Thyroid gland (tissue), 4 donors: ENCODE results near the gene OR1F1. TPM values are rescaled to one million over a fixed set of nuclear protein-coding genes. Genes with fewer than 3 reads are reported as not detected.

Experiments
- DNase-seq, 2 donors: peaks; one replicate each; pipeline ENCODE4 v3.0.0-alpha.2; 2019
- H3K27ac ChIP-seq, 3 donors: fragments of 200-600 bp; sonication (generic); 1 replicate in 2 of 3; 2 replicates in 1 of 3; pipeline ENCODE4 v1.5.1; 2016 to 2019; ENCODE audit warnings: mild to moderate bottlenecking in 1 of 3, moderate library complexity in 1 of 3
- H3K27me3 ChIP-seq: fragments of 200-600 bp; sonication (generic); one replicate; pipeline ENCODE4 v1.5.1; 2019
- H3K36me3 ChIP-seq, 2 donors: fragments of 200-600 bp; sonication (generic); one replicate each; pipeline ENCODE4 v1.5.1; 2016 to 2019
- H3K4me1 ChIP-seq, 2 donors: fragments of 200-600 bp; sonication (generic); one replicate each; pipeline ENCODE4 v1.5.1; 2017 to 2019
- H3K4me3 ChIP-seq, 3 donors: fragments of 200-600 bp; sonication (generic); replicated peaks in 1 of 3; 1 replicate in 2 of 3; 2 replicates in 1 of 3; pipeline ENCODE4 v1.5.1; 2016; ENCODE audit warnings: mild to moderate bottlenecking in 1 of 3
- H3K9me3 ChIP-seq: fragments of 200-600 bp; sonication (generic); one replicate; pipeline ENCODE4 v1.5.1; 2017
- POLR2A ChIP-seq, 2 donors: fragments of 450-650 bp; IDR thresholded peaks; one replicate each; pipeline ENCODE4 v1.6.1; 2017; ENCODE audit warnings: antibody characterized with exemption in 2 of 2, mild to moderate bottlenecking in 2 of 2, moderate library complexity in 1 of 2
- WGBS, 2 donors: methylation state at CpG; one replicate each; pipeline ENCODE4 v1.1.5; 2017; 5-methylcytosine and 5-hydroxymethylcytosine counted together
- intact Hi-C: fragments of 100-400 bp; cut with DNase I; formaldehyde crosslinking; loops from one replicate; pipeline ENCODE4 v1.15.1; 2023
- total RNA-seq, 4 donors: library from RNA; depleted of rRNA; stranded (reverse); fragments of >200 nt; gene quantifications; one replicate each; pipeline ENCODE4 v1.2.3, GENCODE V29; 2016
- TF ChIP-seq, protein P1 (sequence below), 6 experiments: fragments of 200-600 bp in 3 of 6; fragments of 450-650 bp in 3 of 6; sonication (generic) in 3 of 6; IDR thresholded peaks; one replicate each; pipeline ENCODE4 v1.5.1; 2016 to 2019; ENCODE audit warnings: antibody characterized with exemption in 6 of 6, mild to moderate bottlenecking in 2 of 6, inconsistent platforms in 1 of 6, moderate library complexity in 1 of 6

OR1F1 gene
- total RNA-seq, 4 donors from 2014 or later = not detected

DNA sequence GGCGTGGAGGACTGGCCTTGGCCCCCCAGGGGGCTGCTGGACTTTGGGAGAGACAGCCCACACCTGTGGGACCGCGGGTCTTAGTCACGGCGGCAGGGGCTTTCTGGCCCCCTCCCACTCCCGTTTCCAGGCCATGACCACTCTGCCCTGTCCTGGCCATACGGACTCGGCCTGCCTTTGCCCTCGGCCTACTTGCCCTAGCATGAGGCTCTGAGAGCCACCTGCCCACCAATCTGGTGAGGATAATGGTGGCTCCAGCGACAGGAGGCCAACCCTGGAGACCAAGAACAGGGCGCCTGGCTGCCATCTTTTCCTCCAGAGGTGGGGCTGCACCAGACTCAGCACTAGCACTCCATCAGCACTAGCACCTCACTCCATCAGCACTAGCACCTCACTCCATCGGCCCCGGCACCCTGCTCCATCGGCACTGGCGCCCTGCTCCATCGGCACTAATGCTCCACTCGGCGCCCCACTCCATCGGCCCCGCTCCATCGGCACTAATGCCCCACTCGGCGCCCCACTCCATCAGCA is 46.2 kb upstream of the OR1F1 start:
- H3K9me3 ChIP-seq = no peaks in the 10 kb centered on the region
- DNase-seq = no peak
- WGBS, 2 donors = 98 to 99% methylated on average over 16 to 19 of the region's 23 CpGs
- H3K27me3 ChIP-seq = no peaks in the 10 kb centered on the region
- intact Hi-C loops = no loop called here
- no peak overlapping the region for H3K27ac ChIP-seq
- TF ChIP-seq, protein P1, sequence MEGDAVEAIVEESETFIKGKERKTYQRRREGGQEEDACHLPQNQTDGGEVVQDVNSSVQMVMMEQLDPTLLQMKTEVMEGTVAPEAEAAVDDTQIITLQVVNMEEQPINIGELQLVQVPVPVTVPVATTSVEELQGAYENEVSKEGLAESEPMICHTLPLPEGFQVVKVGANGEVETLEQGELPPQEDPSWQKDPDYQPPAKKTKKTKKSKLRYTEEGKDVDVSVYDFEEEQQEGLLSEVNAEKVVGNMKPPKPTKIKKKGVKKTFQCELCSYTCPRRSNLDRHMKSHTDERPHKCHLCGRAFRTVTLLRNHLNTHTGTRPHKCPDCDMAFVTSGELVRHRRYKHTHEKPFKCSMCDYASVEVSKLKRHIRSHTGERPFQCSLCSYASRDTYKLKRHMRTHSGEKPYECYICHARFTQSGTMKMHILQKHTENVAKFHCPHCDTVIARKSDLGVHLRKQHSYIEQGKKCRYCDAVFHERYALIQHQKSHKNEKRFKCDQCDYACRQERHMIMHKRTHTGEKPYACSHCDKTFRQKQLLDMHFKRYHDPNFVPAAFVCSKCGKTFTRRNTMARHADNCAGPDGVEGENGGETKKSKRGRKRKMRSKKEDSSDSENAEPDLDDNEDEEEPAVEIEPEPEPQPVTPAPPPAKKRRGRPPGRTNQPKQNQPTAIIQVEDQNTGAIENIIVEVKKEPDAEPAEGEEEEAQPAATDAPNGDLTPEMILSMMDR (IDR thresholded peaks at IDR 0.05) = no peak
- TF ChIP-seq POLR2A (IDR thresholded peaks at IDR 0.05) = no peak
- H3K36me3 ChIP-seq = peaks cover 0 to 9% of the 10 kb centered on the region in 2 donors
- no peaks in the 10 kb centered on the region for H3K4me1 ChIP-seq
- no peak overlapping the region for H3K4me3 ChIP-seq

DNA sequence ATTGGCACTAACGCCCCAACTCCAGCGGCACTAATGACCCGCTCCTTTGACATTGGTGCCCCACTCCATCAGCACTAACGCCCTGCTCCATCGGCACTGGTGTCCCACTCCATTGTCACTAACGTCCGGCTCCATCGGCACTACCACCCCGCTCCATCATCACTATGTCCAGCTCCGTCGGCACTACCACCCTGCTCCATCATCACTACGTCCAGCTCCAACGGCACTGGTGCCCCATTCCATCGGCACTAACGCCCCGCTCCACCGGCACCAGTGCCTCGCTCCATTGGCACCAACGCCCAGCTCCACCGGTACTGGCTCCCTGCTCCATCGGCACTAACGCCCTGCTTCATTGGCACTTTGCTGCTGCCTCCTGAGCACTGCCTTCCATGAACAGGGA is 45.7 kb upstream of the OR1F1 start:
- Histone ChIP-seq H3K27ac (no peak overlapping the region), H3K36me3 (peaks cover 0 to 9% of the 10 kb centered on the region in 2 donors), H3K4me1 (no peaks in the 10 kb centered on the region), H3K9me3 (no peaks in the 10 kb centered on the region), H3K4me3 (no peak overlapping the region), H3K27me3 (no peaks in the 10 kb centered on the region)
- no peak for TF ChIP-seq POLR2A (IDR thresholded peaks at IDR 0.05)
- TF ChIP-seq, protein P1 (IDR thresholded peaks at IDR 0.05) = no peak
- intact Hi-C loops = no loop called here
- DNase-seq = no peak
- WGBS, 2 donors = 94 to 96% methylated on average over 22 of the region's 22 CpGs

GRCh38 chr16:3142770-3143169 is 45.2 kb upstream of the OR1F1 start:
- peaks cover 0 to 9% of the 10 kb centered on the region in 2 donors for H3K36me3 ChIP-seq
- 91 to 95% methylated on average over 7 to 11 of the region's 13 CpGs for WGBS, 2 donors

GRCh38 chr16:3143189-3143588 is 44.8 kb upstream of the OR1F1 start:
- intact Hi-C loops = no loop called here
- WGBS, 2 donors = 92 to 100% methylated on average over 4 to 11 of the region's 11 CpGs

More at GRCh38 chr16:3142770-3143169, 45.2 kb upstream of the OR1F1 start:
- H3K9me3 ChIP-seq = no peaks in the 10 kb centered on the region
- TF ChIP-seq, protein P1 (IDR thresholded peaks at IDR 0.05) = no peak
- TF ChIP-seq POLR2A (IDR thresholded peaks at IDR 0.05) = no peak
- H3K4me3 ChIP-seq = no peak overlapping the region
- no peaks in the 10 kb centered on the region for H3K4me1 ChIP-seq
- H3K27ac ChIP-seq = no peak overlapping the region
- DNase-seq = no peak
- H3K27me3 ChIP-seq = no peaks in the 10 kb centered on the region
- intact Hi-C loops = no loop called here

More at GRCh38 chr16:3143189-3143588, 44.8 kb upstream of the OR1F1 start:
- Histone ChIP-seq H3K9me3 (no peaks in the 10 kb centered on the region), H3K4me3 (no peak overlapping the region), H3K36me3 (peaks cover 0 to 9% of the 10 kb centered on the region in 2 donors), H3K27me3 (no peaks in the 10 kb centered on the region), H3K27ac (no peak overlapping the region), H3K4me1 (no peaks in the 10 kb centered on the region)
- TF ChIP-seq, protein P1 (IDR thresholded peaks at IDR 0.05) = no peak
- no peak for TF ChIP-seq POLR2A (IDR thresholded peaks at IDR 0.05)
- DNase-seq = no peak
